IMR-90 (cell line): Measurements from ENCODE around the gene SENP7.

Source experiments
- CTCF ChIP-seq: conservative IDR thresholded peaks from 2 replicates; pipeline ENCODE4 v1.5.1; 2012; ENCODE audit warnings: mild to moderate bottlenecking, low read depth, low read length, improper control_type of control experiment
- POLR2A ChIP-seq: IDR thresholded peaks from 2 replicates; pipeline ENCODE4 v1.6.1; 2012; ENCODE audit warnings: mild to moderate bottlenecking, low read depth, low read length
- RCOR1 ChIP-seq: IDR thresholded peaks from 2 replicates; pipeline ENCODE4 v1.6.1; 2012; ENCODE audit warnings: mild to moderate bottlenecking, low read length, improper control_type of control experiment; ENCODE audit not compliant: insufficient replicate concordance
- RFX5 ChIP-seq: IDR thresholded peaks from 2 replicates; pipeline ENCODE4 v1.8.0; 2012; ENCODE audit warnings: low read depth, mild to moderate bottlenecking, low read length, moderate library complexity
- SMC3 ChIP-seq: fragments of 150-350 bp; IDR thresholded peaks from 2 replicates; pipeline ENCODE4 v1.6.1; 2016; ENCODE audit warnings: low read depth, mild to moderate bottlenecking, antibody characterized with exemption, low read length, moderate library complexity
- USF2 ChIP-seq: fragments of 150-350 bp; IDR thresholded peaks from 2 replicates; pipeline ENCODE4 v1.6.1; 2017; ENCODE audit warnings: mild to moderate bottlenecking, antibody characterized with exemption, low read length, low read depth

GRCh38 chr3:101519685-101520365 is 6.8 kb upstream of the SENP7 start:
- TF ChIP-seq SMC3: no peak
- no peak for TF ChIP-seq CTCF
- TF ChIP-seq POLR2A: no peak
- no peak for TF ChIP-seq USF2
- no peak for TF ChIP-seq RFX5
- no peak for TF ChIP-seq RCOR1
